Liver (tissue), 3 donors: ENCODE results near the gene SRGAP1.

ENCODE experiments used
- CTCF ChIP-seq: fragments of 150-350 bp; IDR thresholded peaks from 2 replicates; pipeline ENCODE4 v1.5.1; 2017; ENCODE audit warnings: improper control_type of control experiment, low read depth, low read length; ENCODE audit not compliant: missing input control
- HNF4G ChIP-seq: IDR thresholded peaks from 2 replicates; pipeline ENCODE4 v1.6.1; 2016; ENCODE audit warnings: antibody characterized with exemption
- donor health status: healthy.
- donor health status: healthy.

- no peak for TF ChIP-seq HNF4G
- no peak for TF ChIP-seq CTCF
Observed at GRCh38 chr12:63913929-63914328, 69.4 kb downstream of the SRGAP1 start.
